NCI-H146 treated with DMSO at 0.1 percent for 48 hours (cell line): Measurements from ENCODE around the gene PRKAA1.

Source experiments
- DNase-seq: peaks from one replicate; lab custom pipeline; 2025; ENCODE audit not compliant: unreplicated experiment; lab: John Stamatoyannopoulos, UW

PRKAA1 gene

DNA sequence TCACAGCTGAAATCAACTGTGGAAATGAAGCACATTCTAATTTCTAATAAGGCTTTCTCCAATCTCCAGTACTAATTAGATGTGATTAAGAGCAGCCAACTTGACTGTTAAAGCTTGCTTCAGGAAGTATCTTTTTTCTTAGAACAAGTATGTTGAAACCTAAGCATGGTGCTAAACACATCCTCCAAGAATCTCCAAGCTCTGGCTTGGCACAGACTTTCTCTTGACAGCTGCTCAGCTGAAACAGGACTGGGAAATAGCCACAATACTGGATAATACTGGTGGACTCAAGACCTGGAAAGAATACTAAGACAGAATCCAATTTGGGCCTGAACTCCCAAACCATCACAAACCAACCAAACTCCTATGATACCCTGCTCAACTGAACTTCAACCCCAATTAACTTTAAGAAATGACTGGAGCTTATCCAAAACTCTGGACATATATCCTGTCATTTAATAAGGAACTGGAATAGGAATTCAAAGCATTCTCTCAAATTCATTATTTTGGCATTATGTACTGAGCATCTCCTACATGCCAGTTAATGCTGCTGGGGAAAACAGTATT, 16.2 kb downstream of the PRKAA1 start:
- DNase-seq = no peak

- DNase-seq = no peak
These were observed 17.3 kb downstream of the PRKAA1 start for GRCh38 chr5:40780858-40781257.

DNA sequence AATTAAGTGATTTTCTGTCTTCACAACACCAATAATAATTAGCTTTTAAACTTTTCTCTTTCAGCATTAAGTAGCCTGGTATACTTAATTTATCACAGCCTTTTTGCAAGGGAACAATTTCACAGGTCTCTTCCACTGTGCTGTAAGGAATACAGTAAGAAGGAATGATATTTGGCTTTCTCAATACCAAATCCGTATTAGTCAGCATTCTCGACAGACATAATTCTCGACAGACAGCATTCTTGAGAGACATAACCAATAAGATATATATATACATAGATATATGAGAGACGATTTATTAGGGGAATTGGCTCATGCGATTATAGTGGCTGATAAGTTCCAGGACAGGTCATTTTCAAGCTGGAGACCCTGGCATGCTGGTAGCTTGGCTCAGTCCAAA, 18.0 kb downstream of the PRKAA1 start:
- DNase-seq = no peak

DNA sequence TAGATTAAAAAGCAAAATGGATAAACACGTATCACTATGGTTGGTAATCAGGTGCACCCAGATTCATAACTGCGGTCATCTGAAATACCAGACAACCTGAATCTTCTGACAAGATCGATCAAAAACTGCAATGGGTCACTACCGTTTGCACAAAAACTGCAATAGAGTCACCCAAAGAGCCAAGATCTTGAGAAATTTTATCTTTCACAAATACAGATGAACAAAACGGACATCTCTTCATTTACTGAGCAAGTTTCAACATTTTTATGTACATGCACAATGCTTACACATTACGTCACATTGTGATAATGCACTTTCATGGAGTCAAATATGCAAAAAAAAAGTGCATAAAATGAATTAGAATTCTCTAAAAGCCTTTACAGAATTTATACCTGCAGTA, 18.6 kb downstream of the PRKAA1 start:
- DNase-seq = no peak

DNA sequence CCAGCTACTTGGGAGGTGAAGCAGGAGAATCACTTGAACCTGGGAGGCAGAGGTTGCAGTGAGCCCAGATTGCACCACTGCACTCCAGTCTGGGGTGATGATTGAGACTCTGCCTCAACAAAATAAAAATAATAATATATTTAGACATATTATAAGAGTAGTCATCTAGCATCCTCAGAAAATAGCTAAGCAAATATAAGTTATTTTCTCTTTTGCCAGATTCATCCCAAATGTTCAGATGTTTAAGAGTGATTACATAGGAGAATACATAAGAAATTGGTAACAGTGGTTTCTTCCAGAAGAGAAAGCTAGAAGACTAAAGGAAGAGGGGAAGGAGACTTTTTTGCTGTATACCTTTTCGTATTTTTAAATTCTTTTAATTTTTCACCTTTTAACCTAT, 20.0 kb downstream of the PRKAA1 start:
- no peak for DNase-seq

DNA sequence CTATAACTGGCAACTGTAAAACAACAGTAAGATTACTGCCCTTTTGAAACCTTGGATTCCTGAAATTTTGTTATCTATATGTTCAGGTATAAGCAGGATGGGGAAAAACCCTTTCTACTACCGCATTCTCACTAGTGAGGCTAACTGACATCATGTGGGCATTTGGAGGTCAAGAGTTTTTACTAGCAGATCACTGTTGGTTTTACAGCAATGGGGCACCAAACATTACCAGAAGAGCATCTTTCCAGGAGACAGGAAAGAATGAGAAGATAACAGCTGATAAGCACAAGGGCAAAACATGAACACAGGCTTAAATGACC, 21.6 kb downstream of the PRKAA1 start:
- no peak for DNase-seq

- no peak for DNase-seq
These were observed 22.1 kb downstream of the PRKAA1 start for GRCh38 chr5:40775846-40776657.

DNA sequence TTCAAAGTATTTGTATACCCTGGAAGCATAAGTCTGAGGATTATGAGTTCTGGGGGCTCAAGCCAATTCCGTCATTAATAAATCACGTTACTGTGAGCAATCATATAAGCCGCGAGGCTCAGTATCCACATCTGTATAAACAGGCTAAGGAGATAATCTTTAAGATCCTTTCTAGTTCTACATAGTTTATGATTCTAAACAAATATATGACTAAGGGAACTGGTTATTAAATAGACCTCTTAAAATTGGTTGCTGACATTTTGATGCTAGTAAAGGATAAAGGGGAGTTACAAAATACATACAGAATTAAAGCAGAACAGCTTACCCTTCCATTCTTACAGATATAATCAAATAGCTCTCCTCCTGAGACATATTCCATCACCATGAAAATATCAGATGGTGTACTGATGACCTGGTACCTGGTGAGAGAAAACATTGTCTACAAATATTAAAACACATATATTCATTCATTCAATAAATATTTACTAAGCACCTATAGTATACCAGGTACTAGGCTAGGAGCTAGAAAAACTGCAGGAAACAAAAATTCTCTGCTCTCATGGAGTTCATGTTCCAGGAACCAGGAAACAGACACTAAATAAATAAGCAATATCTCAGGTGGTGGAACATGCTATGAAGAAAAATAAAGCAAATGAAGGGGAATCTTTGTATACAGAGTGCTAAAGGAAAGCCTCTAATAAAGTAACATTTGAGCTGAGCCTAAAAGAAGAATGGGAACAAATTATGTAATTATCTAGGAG, 22.9 kb downstream of the PRKAA1 start:
- no peak for DNase-seq

DNA sequence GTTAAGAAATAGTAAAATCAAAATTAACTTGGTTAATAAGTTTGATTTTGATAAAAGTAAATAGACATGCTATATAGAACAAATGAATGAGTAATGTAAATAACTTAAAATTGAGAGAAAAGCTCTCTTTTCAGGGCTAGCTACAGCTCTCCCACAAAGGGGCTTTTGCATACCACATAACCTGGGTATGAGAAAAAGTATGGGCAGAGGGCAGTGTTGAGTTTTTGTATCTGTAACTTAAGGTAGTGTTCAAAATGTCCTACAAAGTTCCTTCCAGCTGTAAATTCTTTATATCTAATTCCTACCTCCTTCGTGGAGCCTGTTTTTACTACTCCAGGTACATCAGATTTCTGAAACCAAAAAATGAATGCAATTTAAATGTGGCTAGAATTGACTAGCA, 23.6 kb downstream of the PRKAA1 start:
- DNase-seq = no peak

DNA sequence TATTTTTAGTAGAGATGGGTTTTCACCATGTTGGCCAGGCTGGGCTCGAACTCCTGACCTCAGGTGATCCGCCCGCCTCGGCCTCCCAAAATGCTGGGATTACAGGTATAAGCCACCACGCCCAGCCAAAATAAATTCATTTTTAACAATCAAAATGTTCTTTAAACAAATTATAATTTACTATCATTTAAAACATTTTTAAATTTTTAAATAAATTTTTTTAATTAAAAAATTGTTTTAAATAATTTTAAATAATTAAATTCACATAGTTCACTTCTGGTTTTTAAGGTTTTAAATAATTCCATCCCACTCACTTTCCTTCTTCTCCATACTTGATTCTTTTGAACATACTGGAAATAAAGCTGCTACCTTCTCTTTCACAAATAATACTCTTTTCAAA, 27.4 kb downstream of the PRKAA1 start:
- no peak for DNase-seq

- DNase-seq = no peak
These were observed 35.5 kb downstream of the PRKAA1 start for GRCh38 chr5:40762705-40763104.

- DNase-seq = no peak
These were observed 40.8 kb downstream of the PRKAA1 start for GRCh38 chr5:40757400-40757799.

- peak; percentile 85 for DNase-seq
These were observed 42.5 kb downstream of the PRKAA1 start, which contains the start of gene TTC33 for GRCh38 chr5:40755407-40756365. Gene TTC33, minus strand, starts transcription at chr5:40755961. Its CDS starts 8,943 bp downstream, at chr5:40747018.

DNA sequence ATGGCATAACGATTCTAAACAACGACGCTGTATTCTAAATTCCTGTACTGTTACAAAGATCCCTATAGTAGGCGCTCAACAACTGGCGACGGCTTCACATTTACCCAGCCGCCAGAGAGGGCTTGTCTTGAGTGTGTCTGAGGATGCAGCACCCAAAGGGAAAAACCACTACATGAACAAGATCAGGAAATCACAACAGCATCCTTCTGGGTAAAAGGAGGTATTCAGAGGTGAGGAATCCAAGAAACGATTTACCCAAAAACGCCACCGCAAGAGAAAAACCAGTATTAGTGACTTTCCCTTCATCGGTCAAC, 43.1 kb downstream of the PRKAA1 start:
- DNase-seq = peak; percentile 51

DNA sequence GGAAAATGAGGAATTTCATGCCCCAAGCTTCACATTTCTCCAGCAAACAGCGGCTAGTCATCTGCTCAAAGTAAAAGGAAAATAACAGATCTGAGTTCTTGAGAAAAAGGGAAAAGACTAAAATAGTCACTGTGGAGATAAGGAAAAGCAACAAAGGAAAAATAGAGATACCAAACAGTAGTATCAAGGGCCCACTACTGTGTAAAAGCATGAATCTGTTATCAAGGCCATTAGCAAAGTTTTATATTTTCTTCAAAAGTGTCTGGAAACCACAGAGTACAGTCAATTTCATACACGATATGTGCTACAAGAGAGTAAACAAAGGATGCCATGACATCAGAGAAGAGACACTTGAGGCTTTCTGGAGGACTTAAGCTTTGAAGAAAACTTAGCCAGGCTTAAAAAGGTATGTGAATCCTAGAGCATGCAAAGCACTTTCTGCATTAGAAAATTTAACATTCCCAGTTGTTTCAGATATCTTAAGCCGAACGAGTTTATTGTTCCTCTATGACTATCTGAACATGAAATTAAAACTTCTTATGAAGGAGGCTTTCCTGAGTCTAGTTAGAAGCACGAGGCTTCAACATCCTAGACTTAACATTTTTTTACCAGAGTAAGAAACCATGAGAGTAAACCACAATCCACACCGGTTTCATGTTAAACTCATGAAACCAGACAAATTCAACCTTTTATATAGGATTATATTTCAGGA, 43.6 kb downstream of the PRKAA1 start:
- DNase-seq = no peak

DNA sequence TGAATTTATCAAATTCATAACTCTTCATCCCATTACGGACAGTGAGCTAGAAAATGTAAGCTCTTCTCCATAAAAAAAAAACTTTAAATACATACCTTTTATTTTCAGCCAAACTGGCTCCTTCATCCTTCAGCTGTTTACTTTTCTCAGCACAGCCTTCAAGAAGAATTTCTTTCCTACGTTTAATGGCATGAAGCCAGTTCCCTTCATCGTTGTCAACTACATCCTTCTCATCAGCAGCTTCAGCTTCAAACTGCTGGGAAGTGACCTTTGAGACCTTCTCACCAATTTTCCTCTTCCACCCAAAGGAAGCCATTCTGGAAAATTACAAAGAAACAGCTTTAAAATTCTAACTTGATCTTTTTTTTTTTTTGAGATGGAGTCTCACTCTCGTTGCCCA, 51.5 kb downstream of the PRKAA1 start:
- no peak for DNase-seq

- no peak for DNase-seq
These were observed 54.4 kb downstream of the PRKAA1 start for GRCh38 chr5:40743771-40744170.

DNA sequence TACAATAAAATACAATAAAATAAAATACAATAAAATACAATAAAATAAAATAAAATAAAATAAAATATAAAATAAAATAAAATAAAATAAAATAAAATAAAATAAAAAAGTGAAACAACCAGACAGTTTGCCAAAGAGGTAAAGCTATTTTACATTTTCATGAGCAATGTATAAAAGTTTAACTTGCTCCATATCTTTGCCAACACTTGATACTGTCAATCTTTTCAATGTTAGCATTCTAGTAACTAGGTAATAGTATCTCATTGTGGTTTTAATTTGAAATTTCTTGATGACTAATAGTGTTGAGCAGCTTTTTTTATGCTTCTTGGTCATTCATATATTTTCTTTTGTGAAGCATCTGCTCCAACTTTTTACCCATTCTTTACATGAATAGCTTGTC, 59.7 kb downstream of the PRKAA1 start:
- DNase-seq = no peak

GRCh38 chr5:40736103-40736875, 61.9 kb downstream of the PRKAA1 start:
- DNase-seq = peak; percentile 4

GRCh38 chr5:40735609-40736008, 62.6 kb downstream of the PRKAA1 start:
- no peak for DNase-seq
